T-cell (primary cell): ENCODE data around the gene RIN3. TPM values are rescaled to one million over a fixed set of nuclear protein-coding genes. Genes with fewer than 3 reads are reported as not detected.

Experiments used
- ATAC-seq, 4 experiments: fragments of 200-7000 bp in 3 of 4; fragments of 150-1000 bp in 1 of 4; cut with Tn5 transposase; replicated peaks in 1 of 4; 1 replicate in 3 of 4; 2 replicates in 1 of 4; pipeline ENCODE4 v1.10.0; 2021; ENCODE audit warnings: moderate library complexity in 3 of 4, mild to moderate bottlenecking in 2 of 4, moderate number of reproducible peaks in 1 of 4
- CTCF ChIA-PET, 2 donors: fragments of 300-600 bp; sonication (Branson Sonifier 250); formaldehyde crosslinking; loops; one replicate each; lab custom pipeline; 2022; ENCODE audit warnings: antibody characterized with exemption in 2 of 2; lab: Charles Lee
- POLR2A ChIA-PET, 2 donors: fragments of 300-600 bp; sonication (Branson Sonifier 250); formaldehyde crosslinking; loops; one replicate each; lab custom pipeline; 2022; ENCODE audit warnings: antibody characterized with exemption in 2 of 2; lab: Charles Lee
- DNase-seq, 35 experiments: peaks; one replicate each; pipeline versions ENCODE4 v3.0.0 to v3.0.0-alpha.2; 2013 to 2023
- H3K27ac ChIP-seq: one replicate; pipeline ENCODE4 v1.5.1; 2013; ENCODE audit warnings: low read length
- H3K27me3 ChIP-seq, 2 experiments: replicated peaks in 1 of 2; 1 replicate in 1 of 2; 2 replicates in 1 of 2; pipeline versions ENCODE4 v1.6.1 to v1.7.0; 2013; ENCODE audit warnings: low read length in 1 of 2, mixed read lengths in 1 of 2; ENCODE audit not compliant: control insufficient read depth in 2 of 2, insufficient read depth in 2 of 2; ENCODE audit errors: extremely low read depth in 1 of 2
- H3K36me3 ChIP-seq, 2 donors: 1 replicate in 1 of 2; 2 replicates in 1 of 2; pipeline versions ENCODE4 v1.6.1 to v1.7.0; 2013; ENCODE audit warnings: low read length in 1 of 2; ENCODE audit not compliant: control insufficient read depth in 2 of 2, insufficient read depth in 1 of 2; ENCODE audit errors: extremely low read depth in 1 of 2
- H3K4me1 ChIP-seq, 2 experiments: 1 replicate in 1 of 2; 2 replicates in 1 of 2; pipeline versions ENCODE4 v1.6.1 to v1.7.0; 2013; ENCODE audit warnings: low read length in 2 of 2, mixed read lengths in 1 of 2; ENCODE audit not compliant: insufficient read depth in 2 of 2, control insufficient read depth in 1 of 2; ENCODE audit errors: extremely low read depth in 1 of 2
- H3K4me3 ChIP-seq, 2 donors: 1 replicate in 1 of 2; 2 replicates in 1 of 2; pipeline versions ENCODE4 v1.5.1 to v1.7.0; 2013; ENCODE audit warnings: mild to moderate bottlenecking in 2 of 2, low read length in 1 of 2, moderate library complexity in 1 of 2; ENCODE audit not compliant: control insufficient read depth in 1 of 2; ENCODE audit errors: extremely low read depth in 1 of 2
- H3K9me3 ChIP-seq: 2 replicates; pipeline ENCODE4 v1.7.0; 2013
- H3K27ac Mint-ChIP-seq, 2 donors: one replicate each; pipeline ENCODE4 v1.8.0; 2020 to 2021; ENCODE audit warnings: mild to moderate bottlenecking in 2 of 2, mixed read lengths in 2 of 2
- H3K27me3 Mint-ChIP-seq, 2 donors: one replicate each; pipeline ENCODE4 v1.8.0; 2021 to 2022; ENCODE audit warnings: mixed read lengths in 2 of 2
- H3K36me3 Mint-ChIP-seq: one replicate; pipeline ENCODE4 v1.8.0; 2021; ENCODE audit warnings: mixed read lengths
- H3K4me1 Mint-ChIP-seq, 3 donors: one replicate each; pipeline ENCODE4 v1.8.0; 2020 to 2022; ENCODE audit warnings: mixed read lengths in 3 of 3, mild to moderate bottlenecking in 1 of 3
- H3K4me3 Mint-ChIP-seq, 3 donors: one replicate each; pipeline ENCODE4 v1.8.0; 2020 to 2022; ENCODE audit warnings: mild to moderate bottlenecking in 3 of 3, mixed read lengths in 3 of 3, moderate library complexity in 3 of 3
- H3K9me3 Mint-ChIP-seq, 3 donors: one replicate each; pipeline ENCODE4 v1.8.0; 2020 to 2022; ENCODE audit warnings: mixed read lengths in 3 of 3
- WGBS: methylation state at CpG from one replicate; pipeline ENCODE4 v1.1.5; 2013; ENCODE audit warnings: missing lambda C conversion rate; ENCODE audit not compliant: insufficient coverage; 5-methylcytosine and 5-hydroxymethylcytosine counted together
- total RNA-seq, 35 experiments: library from RNA in 6 of 35; stranded (reverse) in 6 of 35; fragments of 120-200 nt in 1 of 35; gene quantifications; one replicate each; pipeline versions ENCODE4 v1.2.1 to v1.2.4 and lab custom pipeline; 2013 to 2026

The RIN3 gene
- total RNA-seq, 5 donors from 2014 or later (not counting 1 experiment from before 2014, with no cell fraction given) = 89.9 to 107 (median 97.0) TPM

DNA sequence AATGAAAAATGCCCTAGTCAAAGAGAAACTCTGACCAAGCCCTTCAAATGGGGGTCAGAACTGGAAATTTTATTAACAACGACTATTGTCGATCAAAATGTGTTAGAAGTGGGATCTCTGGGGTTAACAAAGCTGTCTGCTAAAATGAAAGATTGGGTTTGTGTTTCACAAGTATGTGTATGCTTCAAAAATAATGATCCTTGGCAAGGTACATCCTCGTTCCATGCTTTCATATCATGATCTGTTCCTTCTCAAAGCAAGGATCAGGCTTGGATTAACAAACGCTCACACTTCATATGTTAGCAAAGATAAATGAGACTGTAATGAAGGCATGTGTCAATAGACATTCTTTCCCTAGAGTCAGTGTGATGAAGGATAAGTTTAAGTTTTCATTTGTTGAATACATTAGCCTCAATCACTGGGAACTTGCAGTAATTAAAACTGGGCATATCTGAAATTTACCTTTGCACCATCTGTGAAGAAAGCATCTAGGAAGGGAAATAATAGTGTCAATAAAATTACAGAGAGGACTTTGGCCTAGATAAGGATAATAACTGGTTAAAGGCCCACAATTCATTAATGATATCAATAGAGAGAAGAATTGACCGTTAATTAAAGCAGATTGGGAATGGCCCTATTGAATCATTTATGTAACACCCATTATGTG lies 91.8 kb downstream of the RIN3 start:
- POLR2A ChIA-PET = no interaction called here
- Mint-ChIP-seq H3K4me3 (no peak overlapping the region), H3K27ac (no peak overlapping the region), H3K4me1 (peaks cover 28 to 44% (median 34%) of the 10 kb centered on the region in 3 donors), H3K9me3 (no peaks in the 10 kb centered on the region), H3K36me3 (peaks cover 5% of the 10 kb centered on the region), H3K27me3 (no peaks in the 10 kb centered on the region)
- CTCF ChIA-PET = no interaction called here
- no peaks in the 10 kb centered on the region for H3K27me3 ChIP-seq
- H3K27ac ChIP-seq = no peak overlapping the region
- ATAC-seq (no peak), DNase-seq (no peak)
- no peak overlapping the region for H3K4me3 ChIP-seq
- 81% methylated on average over 2 of the region's 5 CpGs for WGBS
- no peaks in the 10 kb centered on the region for H3K36me3 ChIP-seq
- H3K9me3 ChIP-seq = peaks cover 2% of the 10 kb centered on the region
- H3K4me1 ChIP-seq = peaks cover 21 to 47% of the 10 kb centered on the region in 2 experiments

DNA sequence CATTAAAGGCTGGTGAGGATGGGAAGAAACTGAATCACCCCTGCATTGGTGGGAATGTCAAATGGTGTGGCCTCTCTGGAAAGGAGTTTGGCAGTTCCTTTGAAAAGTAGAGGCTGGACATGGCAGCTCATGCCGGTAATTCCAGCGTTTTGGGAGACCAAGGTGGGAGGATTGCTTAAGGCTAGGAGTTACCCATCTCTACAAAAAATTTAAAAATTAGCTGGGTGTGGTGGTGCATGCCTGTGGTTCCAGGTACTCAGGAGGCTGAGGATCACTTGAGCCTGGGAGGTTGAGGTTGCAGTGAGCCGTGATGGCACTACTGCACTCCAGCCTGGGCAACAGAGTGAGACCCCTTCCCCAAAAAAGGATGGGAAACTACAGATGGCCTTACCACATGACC lies 93.7 kb downstream of the RIN3 start:
- Mint-ChIP-seq H3K27ac (no peak overlapping the region), H3K4me1 (peaks cover 25 to 41% (median 34%) of the 10 kb centered on the region in 3 donors), H3K36me3 (peaks cover 15% of the 10 kb centered on the region), H3K27me3 (no peaks in the 10 kb centered on the region), H3K9me3 (peaks cover 0 to 4% (median 0%) of the 10 kb centered on the region in 3 donors), H3K4me3 (no peak overlapping the region)
- WGBS = no CpG with 5 or more reads among the region's 3 CpGs
- ATAC-seq (no peak), DNase-seq (no peak)
- peaks cover 0 to 2% of the 10 kb centered on the region in 2 donors for H3K36me3 ChIP-seq
- H3K9me3 ChIP-seq = peaks cover 2% of the 10 kb centered on the region
- ChIA-PET CTCF (interaction anchor here in 1 of 2 donors (1.6 kb wide), 1 partner anchor 29 kb away, joined by 3 read pairs; no protein-coding TSS in a partner anchor), POLR2A (no interaction called here)
- H3K4me3 ChIP-seq = no peak overlapping the region
- peaks cover 23 to 42% of the 10 kb centered on the region in 2 experiments for H3K4me1 ChIP-seq
- H3K27me3 ChIP-seq = no peaks in the 10 kb centered on the region
- no peak overlapping the region for H3K27ac ChIP-seq

DNA sequence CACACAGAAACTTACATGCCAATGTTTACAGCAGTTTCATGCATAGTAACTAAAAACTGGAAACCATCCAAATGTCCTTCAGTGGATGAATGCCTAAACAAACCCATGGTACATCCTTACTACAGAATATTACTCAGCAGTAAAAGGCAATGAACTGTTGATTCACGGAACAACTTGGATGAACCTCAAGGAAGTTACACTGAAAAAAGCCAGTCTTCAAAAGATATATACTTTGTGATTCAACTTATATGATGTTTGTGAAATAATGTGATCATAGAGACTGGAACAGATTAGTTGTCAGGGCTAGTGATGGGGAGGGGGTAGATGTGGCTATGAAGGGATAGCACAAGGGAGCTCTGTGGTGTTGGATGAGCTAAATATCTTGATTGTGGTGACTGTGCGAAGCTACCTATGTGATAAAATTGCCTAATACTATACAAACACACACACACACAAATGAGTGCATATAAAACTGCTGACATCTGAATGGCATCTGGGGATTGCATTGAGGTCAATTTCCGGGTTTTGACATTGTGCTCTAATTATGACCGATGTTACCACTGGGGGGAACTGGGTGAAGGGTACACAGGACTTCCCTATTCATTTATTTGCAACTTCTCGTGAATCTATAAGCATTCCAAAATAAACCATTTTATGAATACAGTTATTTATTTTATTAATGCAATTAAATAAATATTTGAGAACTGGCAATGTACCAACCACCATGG lies 94.3 kb downstream of the RIN3 start:
- Histone ChIP-seq H3K4me3 (no peak overlapping the region), H3K27ac (no peak overlapping the region), H3K36me3 (peaks cover 0 to 2% of the 10 kb centered on the region in 2 donors), H3K27me3 (no peaks in the 10 kb centered on the region), H3K9me3 (peaks cover 2% of the 10 kb centered on the region), H3K4me1 (peaks cover 20 to 43% of the 10 kb centered on the region in 2 experiments)
- peaks cover 30 to 43% (median 36%) of the 10 kb centered on the region in 3 donors for H3K4me1 Mint-ChIP-seq
- CTCF ChIA-PET = interaction anchor here in 1 of 2 donors (1.6 kb wide), 1 partner anchor 28 kb away, joined by 3 read pairs; no protein-coding TSS in a partner anchor
- ATAC-seq = no peak
- H3K27me3 Mint-ChIP-seq = no peaks in the 10 kb centered on the region
- no peak for DNase-seq
- no CpG with 5 or more reads among the region's 5 CpGs for WGBS
- peaks cover 15% of the 10 kb centered on the region for H3K36me3 Mint-ChIP-seq
- no peak overlapping the region for H3K4me3 Mint-ChIP-seq
- peaks cover 0 to 4% (median 0%) of the 10 kb centered on the region in 3 donors for H3K9me3 Mint-ChIP-seq
- no peak overlapping the region for H3K27ac Mint-ChIP-seq
- POLR2A ChIA-PET = no interaction called here

DNA sequence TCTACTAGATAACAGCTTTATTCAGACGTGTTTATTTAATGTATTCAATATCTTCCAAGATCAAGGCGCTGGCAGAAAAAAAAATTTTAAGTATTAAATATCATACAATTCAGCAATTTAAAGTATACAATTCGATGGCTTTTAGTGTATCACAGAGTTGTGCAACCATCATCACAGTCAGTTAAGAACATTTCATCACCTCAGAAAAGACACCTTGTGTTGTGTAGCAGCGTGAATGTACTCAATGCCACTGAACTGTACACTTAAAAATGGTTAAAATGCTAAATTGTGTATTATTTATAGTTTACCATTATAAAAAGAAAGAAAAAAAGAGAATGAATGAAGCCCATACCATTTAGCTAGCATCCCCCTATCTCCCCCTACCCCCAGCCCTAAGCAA lies 96.4 kb downstream of the RIN3 start:
- H3K4me3 Mint-ChIP-seq = no peak overlapping the region
- DNase-seq = no peak
- no peaks in the 10 kb centered on the region for H3K27me3 ChIP-seq
- no peak overlapping the region for H3K27ac ChIP-seq
- no peak overlapping the region for H3K4me3 ChIP-seq
- peaks cover 0 to 4% (median 0%) of the 10 kb centered on the region in 3 donors for H3K9me3 Mint-ChIP-seq
- peaks cover 15% of the 10 kb centered on the region for H3K36me3 Mint-ChIP-seq
- H3K27ac Mint-ChIP-seq = no peak overlapping the region
- H3K9me3 ChIP-seq = peaks cover 2% of the 10 kb centered on the region
- ATAC-seq = no peak
- CTCF ChIA-PET = interaction anchor here (0.6 to 1.0 kb wide), 5 partner anchors 44 to 479 kb away, joined by 3 to 4 read pairs (median 3); no protein-coding TSS in a partner anchor
- H3K4me1 Mint-ChIP-seq = peaks cover 42 to 49% (median 43%) of the 10 kb centered on the region in 3 donors
- no peaks in the 10 kb centered on the region for H3K27me3 Mint-ChIP-seq
- peaks cover 21 to 51% of the 10 kb centered on the region in 2 experiments for H3K4me1 ChIP-seq
- no CpG with 5 or more reads among the region's 4 CpGs for WGBS
- peaks cover 0 to 2% of the 10 kb centered on the region in 2 donors for H3K36me3 ChIP-seq
- POLR2A ChIA-PET = interaction anchor here in 1 of 2 donors (0.6 kb wide), 1 partner anchor 45 kb away, joined by 3 read pairs; no protein-coding TSS in a partner anchor

DNA sequence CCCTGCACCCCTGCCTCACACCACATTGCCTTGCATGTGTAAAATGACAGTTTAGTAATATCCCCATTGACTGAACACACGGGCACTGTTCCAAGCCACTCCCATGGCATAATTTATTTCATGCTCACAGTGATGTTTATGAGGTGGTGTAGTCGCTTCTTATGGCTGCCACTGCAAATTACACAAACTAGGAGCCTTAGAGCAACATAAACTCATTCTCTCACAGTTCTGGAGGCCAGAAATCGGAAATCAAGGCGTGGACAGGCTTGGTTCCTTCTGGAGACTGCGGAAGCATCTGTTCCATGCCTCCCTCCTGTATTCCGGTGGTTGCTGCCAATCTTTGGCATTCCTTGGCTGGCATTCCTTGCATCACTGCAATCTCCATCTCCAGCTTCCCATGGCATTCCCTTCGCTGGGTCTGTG lies 97.3 kb downstream of the RIN3 start:
- 88% methylated on average over 5 of the region's 7 CpGs for WGBS
- CTCF ChIA-PET = no interaction called here
- Mint-ChIP-seq H3K4me3 (no peak overlapping the region), H3K4me1 (peaks cover 51 to 58% (median 52%) of the 10 kb centered on the region in 3 donors), H3K27me3 (no peaks in the 10 kb centered on the region), H3K36me3 (peaks cover 15% of the 10 kb centered on the region), H3K27ac (no peak overlapping the region), H3K9me3 (peaks cover 0 to 4% (median 0%) of the 10 kb centered on the region in 3 donors)
- Histone ChIP-seq H3K27ac (no peak overlapping the region), H3K9me3 (peaks cover 2% of the 10 kb centered on the region), H3K4me1 (peaks cover 28 to 60% of the 10 kb centered on the region in 2 experiments), H3K27me3 (no peaks in the 10 kb centered on the region), H3K4me3 (no peak overlapping the region), H3K36me3 (peaks cover 0 to 2% of the 10 kb centered on the region in 2 donors)
- ATAC-seq = no peak
- DNase-seq = no peak
- POLR2A ChIA-PET = no interaction called here

DNA sequence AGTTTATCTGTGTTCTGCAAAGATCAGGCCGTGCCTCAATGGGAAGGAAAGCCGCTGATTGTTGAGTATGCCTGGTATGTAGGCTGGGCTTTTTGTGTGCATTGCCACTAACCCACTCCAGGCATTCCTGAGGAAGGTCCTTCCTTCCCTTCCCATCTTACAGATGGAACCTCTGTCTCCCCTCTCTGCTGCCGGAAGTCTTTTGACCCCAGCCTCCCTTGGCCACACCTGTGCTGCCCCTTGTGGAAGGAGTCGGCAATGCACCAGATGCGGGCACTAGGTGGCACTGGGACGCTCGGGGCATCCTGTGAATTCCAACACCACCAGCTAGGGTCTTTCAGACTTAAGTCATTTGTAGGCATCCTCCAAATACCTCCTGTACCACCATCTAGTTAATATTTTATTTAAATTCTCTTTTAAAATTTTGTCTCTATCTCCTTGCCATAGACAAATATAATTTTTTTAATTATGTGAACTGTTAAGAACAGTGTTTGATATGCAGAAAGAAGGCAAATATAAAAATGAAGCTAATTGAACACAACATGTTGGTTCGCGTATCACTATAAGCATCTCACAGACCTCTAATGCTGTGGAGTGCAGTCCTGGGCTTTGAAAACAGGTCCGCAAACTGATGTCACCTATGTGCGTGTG lies 99.6 kb downstream of the RIN3 start:
- Mint-ChIP-seq H3K9me3 (peaks cover 0 to 4% (median 0%) of the 10 kb centered on the region in 3 donors), H3K27ac (peak overlapping the region; percentile 23 to 64), H3K4me3 (peak overlapping the region in 1 of 3 donors; percentile 10), H3K36me3 (peaks cover 11% of the 10 kb centered on the region), H3K27me3 (no peaks in the 10 kb centered on the region), H3K4me1 (peaks cover 57 to 73% (median 62%) of the 10 kb centered on the region in 3 donors)
- POLR2A ChIA-PET = no interaction called here
- 20% methylated on average over 1 of the region's 11 CpGs for WGBS
- Histone ChIP-seq H3K27me3 (no peaks in the 10 kb centered on the region), H3K27ac (no peak overlapping the region), H3K9me3 (no peaks in the 10 kb centered on the region), H3K4me3 (no peak overlapping the region), H3K36me3 (peaks cover 0 to 2% of the 10 kb centered on the region in 2 donors), H3K4me1 (peaks cover 35 to 71% of the 10 kb centered on the region in 2 experiments)
- CTCF ChIA-PET = interaction anchor here (0.7 to 1.7 kb wide), 14 partner anchors 10 to 70 kb away, joined by 3 to 11 read pairs (median 4); no protein-coding TSS in a partner anchor
- peak; percentile 34 to 81 (median 61) for DNase-seq
- ATAC-seq = peak in 2 of 4 experiments; percentile 18 to 25
